HepG2 (cell line): Measurements from ENCODE around the gene ACTL6A. TPM values are rescaled to one million over a fixed set of nuclear protein-coding genes. Genes with fewer than 3 reads are reported as not detected.
A peak's percentile ranks its signal among the peaks of the same experiment; 100 is the strongest.

Experiments used
- CERS6 ChIP-seq: sonication (generic); formaldehyde crosslinking; IDR thresholded peaks from 2 replicates; pipeline ENCODE4 v1.5.0; 2020; ENCODE audit warnings: missing genetic modification reagents
- ETV6 ChIP-seq: sonication (generic); formaldehyde crosslinking; conservative IDR thresholded peaks from 2 replicates; pipeline ENCODE4 v1.4.0; 2020; ENCODE audit warnings: missing genetic modification reagents
- JUND ChIP-seq: sonication (generic); formaldehyde crosslinking; IDR thresholded peaks from 2 replicates; pipeline ENCODE4 v1.8.0; 2022; ENCODE audit warnings: mild to moderate bottlenecking, missing genetic modification reagents
- KDM6A ChIP-seq: IDR thresholded peaks from 2 replicates; pipeline ENCODE4 v1.6.1; 2016; ENCODE audit warnings: low read depth
- NCOA5 ChIP-seq: sonication (generic); formaldehyde crosslinking; IDR thresholded peaks from 2 replicates; pipeline ENCODE4 v1.4.0; 2020; ENCODE audit warnings: missing genetic modification reagents
- NFATC3 ChIP-seq: sonication (generic); formaldehyde crosslinking; IDR thresholded peaks from 2 replicates; pipeline ENCODE4 v1.5.1; 2020; ENCODE audit warnings: mild to moderate bottlenecking, missing genetic modification reagents
- NFIC ChIP-seq: IDR thresholded peaks from 2 replicates; pipeline ENCODE4 v1.6.1; 2012; ENCODE audit warnings: mild to moderate bottlenecking, low read length, inconsistent platforms
- RARA ChIP-seq: IDR thresholded peaks from 2 replicates; pipeline ENCODE4 v1.6.1; 2016; ENCODE audit warnings: missing genetic modification reagents, missing compliant biosample characterization
- RBM22 ChIP-seq: fragments of 200-400 bp; formaldehyde crosslinking; optimal IDR thresholded peaks from 2 replicates; pipeline ENCODE3; 2017; ENCODE audit warnings: mild to moderate bottlenecking, low read length, moderate library complexity
- RFX1 ChIP-seq: fragments of 450-650 bp; IDR thresholded peaks from 2 replicates; pipeline ENCODE4 v1.6.1; 2017
- SMARCE1 ChIP-seq: fragments of 450-650 bp; IDR thresholded peaks from 2 replicates; pipeline ENCODE4 v1.6.1; 2017; ENCODE audit warnings: borderline replicate concordance
- TEAD3 ChIP-seq: optimal IDR thresholded peaks from 2 replicates; pipeline ENCODE3; 2016; ENCODE audit warnings: borderline replicate concordance
- ZKSCAN8 ChIP-seq: IDR thresholded peaks from 2 replicates; pipeline ENCODE4 v1.6.1; 2016; ENCODE audit warnings: borderline replicate concordance, missing genetic modification reagents, missing compliant biosample characterization
- ZNF10 ChIP-seq: sonication (generic); formaldehyde crosslinking; IDR thresholded peaks from 2 replicates; pipeline ENCODE4 v1.4.0; 2020; ENCODE audit warnings: mild to moderate bottlenecking, low read depth, missing genetic modification reagents, borderline replicate concordance
- ZNF234 ChIP-seq: sonication (generic); formaldehyde crosslinking; conservative IDR thresholded peaks from 2 replicates; pipeline ENCODE4 v1.5.1; 2020; ENCODE audit warnings: mild to moderate bottlenecking, missing genetic modification reagents
- ZNF580 ChIP-seq: IDR thresholded peaks from 2 replicates; pipeline ENCODE4 v1.6.1; 2016; ENCODE audit warnings: low read depth, borderline replicate concordance
- ZNF746 ChIP-seq: sonication (generic); formaldehyde crosslinking; IDR thresholded peaks from 2 replicates; pipeline ENCODE4 v1.8.0; 2022; ENCODE audit warnings: mild to moderate bottlenecking, missing genetic modification reagents
- polyA plus RNA-seq, 8 experiments: library from polyadenylated mRNA; depleted of rRNA in 3 of 8; stranded (reverse) in 7 of 8; unstranded in 1 of 8; fragments of >200 nt; fragmentation: Illumina TruSeq in 4 of 8; extraction: Trizol in 4 of 8; gene quantifications; 2 replicates each; pipeline versions ENCODE4 v1.2.1 to v1.2.3, GENCODE V29; 2011 to 2016; ENCODE audit warnings: low read depth in 4 of 8, missing spikeins in 1 of 8, mixed read lengths in 1 of 8; ENCODE audit not compliant: insufficient read depth in 1 of 8
- total RNA-seq, 5 experiments: library from RNA; depleted of rRNA; stranded (reverse); fragments of >200 nt; fragmentation: Illumina TruSeq; extraction: Trizol; gene quantifications; 2 replicates each; pipeline ENCODE4 v1.2.3, GENCODE V29; 2016; ENCODE audit warnings: low read depth in 1 of 5
- TF ChIP-seq, protein P1 (sequence below): sonication (generic); formaldehyde crosslinking; IDR thresholded peaks from 2 replicates; pipeline ENCODE4 v1.4.0; 2020; ENCODE audit warnings: missing genetic modification reagents
- TF ChIP-seq, protein P2 (sequence below), 2 experiments: fragments of 450-650 bp in 1 of 2; sonication (generic) in 1 of 2; formaldehyde crosslinking in 1 of 2; IDR thresholded peaks; 2 replicates each; pipeline versions ENCODE4 v1.6.1 to v1.8.0; 2016 to 2022; ENCODE audit warnings: antibody characterized with exemption in 1 of 2, mild to moderate bottlenecking in 1 of 2, missing genetic modification reagents in 1 of 2

ACTL6A gene
- total and polyA plus RNA-seq, 2 of the 13 experiments (the other 11 are each of a cell fraction or from before 2014, with no cell fraction given) = 58.1 to 84.1 TPM

DNA sequence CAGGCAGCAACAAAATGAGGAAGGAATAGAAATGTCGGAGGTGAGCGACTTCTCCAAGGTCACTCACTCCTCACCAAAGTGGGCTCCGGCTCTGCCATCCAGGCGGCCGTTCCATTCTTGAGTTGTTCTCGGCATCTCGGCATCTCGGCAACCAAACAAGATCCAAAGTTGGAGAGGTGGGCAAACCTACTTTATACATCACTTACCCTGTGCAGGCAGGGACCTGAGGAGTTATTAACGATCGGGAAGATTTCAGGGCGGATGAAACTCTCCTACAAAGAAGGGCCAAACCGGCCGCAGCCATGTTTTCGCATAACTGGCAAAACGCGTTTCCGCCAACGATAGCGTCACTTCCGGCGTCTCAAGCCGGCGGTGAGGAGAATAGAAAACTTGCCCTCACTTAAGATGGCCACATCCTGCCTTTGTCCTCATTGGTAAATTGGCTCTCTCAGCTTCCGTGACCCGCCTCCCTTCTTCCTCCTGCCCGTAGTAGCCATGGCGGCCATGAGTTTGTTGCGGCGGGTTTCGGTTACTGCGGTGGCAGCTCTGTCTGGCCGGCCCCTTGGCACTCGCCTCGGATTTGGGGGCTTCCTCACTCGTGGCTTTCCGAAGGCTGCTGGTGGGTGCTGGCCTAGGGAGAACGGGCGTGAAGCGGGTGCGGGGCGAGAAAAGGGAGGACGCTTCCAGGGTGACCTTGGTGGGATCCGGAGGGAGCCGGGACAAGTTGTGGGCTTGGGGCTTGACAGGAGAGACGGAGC lies 41.8 kb downstream of the ACTL6A start, which contains the start of the genes MRPL47 and NDUFB5 (continued):
- no peak for TF ChIP-seq CERS6 (CRISPR knock-in tag)
- TF ChIP-seq ZNF10 (CRISPR knock-in tag) = no peak
- no peak for TF ChIP-seq NFATC3 (CRISPR knock-in tag)
- TF ChIP-seq ZKSCAN8 (CRISPR knock-in tag) = peak; percentile 34; the same call in 1 of the 2 replicates
- TF ChIP-seq TEAD3 (CRISPR knock-in tag) = peak; percentile 28
- TF ChIP-seq ZNF746 (CRISPR knock-in tag) = no peak
- TF ChIP-seq RBM22 = no peak
- no peak for TF ChIP-seq SMARCE1
- 0 out of 2 replicates have a peak, but pooled peaks have one; percentile 49 for TF ChIP-seq ETV6 (CRISPR knock-in tag)
- TF ChIP-seq RARA (CRISPR knock-in tag) = no peak
- TF ChIP-seq ZNF234 (CRISPR knock-in tag) = no peak
- TF ChIP-seq NFIC = peak; percentile 29; the same call in 1 of the 2 replicates
- TF ChIP-seq, protein P1, sequence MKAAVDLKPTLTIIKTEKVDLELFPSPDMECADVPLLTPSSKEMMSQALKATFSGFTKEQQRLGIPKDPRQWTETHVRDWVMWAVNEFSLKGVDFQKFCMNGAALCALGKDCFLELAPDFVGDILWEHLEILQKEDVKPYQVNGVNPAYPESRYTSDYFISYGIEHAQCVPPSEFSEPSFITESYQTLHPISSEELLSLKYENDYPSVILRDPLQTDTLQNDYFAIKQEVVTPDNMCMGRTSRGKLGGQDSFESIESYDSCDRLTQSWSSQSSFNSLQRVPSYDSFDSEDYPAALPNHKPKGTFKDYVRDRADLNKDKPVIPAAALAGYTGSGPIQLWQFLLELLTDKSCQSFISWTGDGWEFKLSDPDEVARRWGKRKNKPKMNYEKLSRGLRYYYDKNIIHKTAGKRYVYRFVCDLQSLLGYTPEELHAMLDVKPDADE (CRISPR knock-in tag) = no peak
- TF ChIP-seq, protein P2, sequence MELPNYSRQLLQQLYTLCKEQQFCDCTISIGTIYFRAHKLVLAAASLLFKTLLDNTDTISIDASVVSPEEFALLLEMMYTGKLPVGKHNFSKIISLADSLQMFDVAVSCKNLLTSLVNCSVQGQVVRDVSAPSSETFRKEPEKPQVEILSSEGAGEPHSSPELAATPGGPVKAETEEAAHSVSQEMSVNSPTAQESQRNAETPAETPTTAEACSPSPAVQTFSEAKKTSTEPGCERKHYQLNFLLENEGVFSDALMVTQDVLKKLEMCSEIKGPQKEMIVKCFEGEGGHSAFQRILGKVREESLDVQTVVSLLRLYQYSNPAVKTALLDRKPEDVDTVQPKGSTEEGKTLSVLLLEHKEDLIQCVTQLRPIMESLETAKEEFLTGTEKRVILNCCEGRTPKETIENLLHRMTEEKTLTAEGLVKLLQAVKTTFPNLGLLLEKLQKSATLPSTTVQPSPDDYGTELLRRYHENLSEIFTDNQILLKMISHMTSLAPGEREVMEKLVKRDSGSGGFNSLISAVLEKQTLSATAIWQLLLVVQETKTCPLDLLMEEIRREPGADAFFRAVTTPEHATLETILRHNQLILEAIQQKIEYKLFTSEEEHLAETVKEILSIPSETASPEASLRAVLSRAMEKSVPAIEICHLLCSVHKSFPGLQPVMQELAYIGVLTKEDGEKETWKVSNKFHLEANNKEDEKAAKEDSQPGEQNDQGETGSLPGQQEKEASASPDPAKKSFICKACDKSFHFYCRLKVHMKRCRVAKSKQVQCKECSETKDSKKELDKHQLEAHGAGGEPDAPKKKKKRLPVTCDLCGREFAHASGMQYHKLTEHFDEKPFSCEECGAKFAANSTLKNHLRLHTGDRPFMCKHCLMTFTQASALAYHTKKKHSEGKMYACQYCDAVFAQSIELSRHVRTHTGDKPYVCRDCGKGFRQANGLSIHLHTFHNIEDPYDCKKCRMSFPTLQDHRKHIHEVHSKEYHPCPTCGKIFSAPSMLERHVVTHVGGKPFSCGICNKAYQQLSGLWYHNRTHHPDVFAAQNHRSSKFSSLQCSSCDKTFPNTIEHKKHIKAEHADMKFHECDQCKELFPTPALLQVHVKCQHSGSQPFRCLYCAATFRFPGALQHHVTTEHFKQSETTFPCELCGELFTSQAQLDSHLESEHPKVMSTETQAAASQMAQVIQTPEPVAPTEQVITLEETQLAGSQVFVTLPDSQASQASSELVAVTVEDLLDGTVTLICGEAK (IDR thresholded peaks at IDR 0.05) = peak; percentile 75
- TF ChIP-seq, protein P2 (CRISPR knock-in tag; IDR thresholded peaks at IDR 0.05) = no peak
- peak; percentile 74; the same call in 1 of the 2 replicates for TF ChIP-seq ZNF580 (CRISPR knock-in tag)
- TF ChIP-seq JUND (CRISPR knock-in tag) = no peak
- no peak for TF ChIP-seq KDM6A
- no peak; the same call in 1 of the 2 replicates for TF ChIP-seq RFX1
- TF ChIP-seq NCOA5 = no peak
